Mucosa of gallbladder (tissue), 1 donor: Measurements from ENCODE around the gene CD164L2. TPM values are rescaled to one million over a fixed set of nuclear protein-coding genes. Genes with fewer than 3 reads are reported as not detected.
A peak's percentile ranks its signal among the peaks of the same experiment; 100 is the strongest.

Experiments used
- DNase-seq: peaks from one replicate; pipeline ENCODE4 v3.0.0-alpha.2; 2020; ENCODE audit warnings: low spot score
- total RNA-seq: library from RNA; stranded (reverse); gene quantifications from one replicate; pipeline ENCODE4 v1.2.1, GENCODE V29; 2021
- donor health status: DM: no; HTN: no; CAD: no.

CD164L2 gene
- total RNA-seq, 1 donor from 2014 or later = 5.4 TPM

DNA sequence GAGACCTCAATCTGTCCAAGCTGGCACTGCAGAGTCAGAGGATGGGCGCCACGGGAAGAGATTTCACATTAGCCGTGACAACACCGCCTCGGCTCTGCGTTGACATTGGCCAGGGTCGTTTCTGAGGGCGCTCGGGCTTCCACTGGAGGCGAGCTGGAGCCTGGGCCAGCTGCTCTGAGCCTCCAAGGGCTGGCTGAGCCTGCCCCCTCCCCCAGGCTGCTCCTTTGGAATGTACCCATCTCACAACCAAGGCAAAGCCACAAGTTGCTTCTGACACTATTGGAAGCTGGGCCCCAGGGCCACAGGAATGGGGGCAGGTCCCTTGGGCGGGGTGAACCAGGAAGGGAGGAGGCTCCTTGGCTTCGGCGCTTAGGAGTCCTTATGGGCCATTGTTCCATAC is 21.9 kb upstream of the CD164L2 start:
- DNase-seq = peak; percentile 39

DNA sequence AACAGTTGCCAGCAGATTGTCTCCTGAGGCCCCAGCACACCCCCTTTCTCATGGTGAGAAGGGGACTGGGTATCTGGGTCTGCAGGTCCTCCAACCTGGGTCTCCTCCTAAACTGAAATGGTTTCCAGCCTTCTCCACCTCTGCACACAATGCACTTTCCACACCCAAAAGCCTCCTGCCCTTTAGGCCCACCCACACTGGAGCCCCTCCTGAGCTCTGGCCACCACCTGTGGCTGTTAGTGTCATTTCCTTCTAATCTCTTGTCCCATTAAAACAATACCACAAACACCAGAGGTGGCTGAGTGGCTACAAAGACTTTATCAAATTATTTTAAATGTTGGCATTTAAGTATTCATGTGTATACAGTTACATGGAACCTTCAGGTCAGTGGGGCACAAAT is 20.8 kb upstream of the CD164L2 start:
- no peak for DNase-seq

DNA sequence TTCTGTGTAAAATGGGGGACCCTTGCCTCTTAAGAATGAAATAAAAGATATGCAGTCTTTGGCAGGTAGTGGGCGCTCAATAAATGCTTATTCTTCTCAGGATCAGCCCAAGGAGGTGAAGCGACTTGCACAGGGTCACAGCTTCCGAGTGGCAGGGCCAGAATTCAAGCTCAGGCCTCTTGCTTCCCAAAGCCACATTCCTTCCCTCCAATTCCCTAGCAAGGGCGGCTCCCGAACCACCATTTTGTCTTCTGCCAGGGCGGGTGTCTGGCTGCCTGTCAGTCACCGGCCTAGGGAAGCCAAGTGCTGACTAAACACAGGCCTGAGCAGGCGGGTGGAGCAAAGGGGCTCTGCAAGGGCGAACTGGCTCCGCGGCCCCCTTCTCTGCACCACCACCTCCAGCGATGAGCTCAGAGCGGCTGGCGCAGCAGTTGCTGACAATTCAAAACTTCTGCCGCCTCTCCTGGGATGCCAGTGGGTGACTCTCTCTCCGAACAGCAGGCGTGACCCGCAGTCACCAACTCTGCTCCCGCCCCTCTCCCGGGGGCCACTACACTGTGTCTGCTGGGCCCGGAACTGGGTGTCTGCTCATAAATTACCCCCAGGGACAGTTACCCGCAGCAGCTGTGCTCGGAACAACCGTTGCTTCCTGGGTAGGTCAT is 20.1 kb upstream of the CD164L2 start:
- DNase-seq = peak; percentile 40

DNA sequence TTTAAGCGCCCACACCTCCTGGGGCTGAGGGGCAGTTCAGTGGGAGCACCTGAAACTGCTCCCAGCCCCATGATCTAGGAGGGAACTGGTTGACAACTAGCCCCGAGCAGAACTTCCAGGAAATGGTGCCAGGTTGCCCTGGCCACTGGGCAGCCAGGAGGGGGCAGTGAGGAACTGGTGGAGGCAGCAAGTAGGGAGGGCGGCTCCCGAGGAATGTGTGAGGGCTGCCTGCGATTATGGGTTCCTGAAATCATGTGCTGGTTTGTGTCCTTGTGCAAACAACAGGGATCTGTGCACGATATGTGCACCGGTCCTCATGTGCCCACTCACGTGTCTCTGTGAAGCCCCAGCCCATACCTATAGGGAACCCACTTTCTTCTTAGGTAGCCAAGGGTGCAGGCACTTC is 19.2 kb upstream of the CD164L2 start:
- DNase-seq = peak; percentile 84

DNA sequence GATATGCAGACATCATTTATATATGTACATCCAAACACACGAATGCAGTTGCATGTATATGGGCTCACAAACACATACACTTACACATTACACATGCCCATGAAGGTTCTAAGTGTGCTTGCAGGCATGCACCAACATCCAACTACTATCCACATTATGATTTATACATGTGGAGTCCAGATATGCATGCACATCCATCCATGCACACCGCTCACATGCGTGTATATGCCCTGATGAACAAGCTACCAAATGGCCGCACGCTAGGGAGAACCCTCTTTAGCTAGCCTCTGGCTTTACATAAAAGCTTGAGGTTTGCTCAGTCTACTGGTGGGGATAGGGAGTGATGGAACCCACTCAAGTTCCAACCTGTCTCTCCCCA is 17.8 kb upstream of the CD164L2 start:
- no peak for DNase-seq

DNA sequence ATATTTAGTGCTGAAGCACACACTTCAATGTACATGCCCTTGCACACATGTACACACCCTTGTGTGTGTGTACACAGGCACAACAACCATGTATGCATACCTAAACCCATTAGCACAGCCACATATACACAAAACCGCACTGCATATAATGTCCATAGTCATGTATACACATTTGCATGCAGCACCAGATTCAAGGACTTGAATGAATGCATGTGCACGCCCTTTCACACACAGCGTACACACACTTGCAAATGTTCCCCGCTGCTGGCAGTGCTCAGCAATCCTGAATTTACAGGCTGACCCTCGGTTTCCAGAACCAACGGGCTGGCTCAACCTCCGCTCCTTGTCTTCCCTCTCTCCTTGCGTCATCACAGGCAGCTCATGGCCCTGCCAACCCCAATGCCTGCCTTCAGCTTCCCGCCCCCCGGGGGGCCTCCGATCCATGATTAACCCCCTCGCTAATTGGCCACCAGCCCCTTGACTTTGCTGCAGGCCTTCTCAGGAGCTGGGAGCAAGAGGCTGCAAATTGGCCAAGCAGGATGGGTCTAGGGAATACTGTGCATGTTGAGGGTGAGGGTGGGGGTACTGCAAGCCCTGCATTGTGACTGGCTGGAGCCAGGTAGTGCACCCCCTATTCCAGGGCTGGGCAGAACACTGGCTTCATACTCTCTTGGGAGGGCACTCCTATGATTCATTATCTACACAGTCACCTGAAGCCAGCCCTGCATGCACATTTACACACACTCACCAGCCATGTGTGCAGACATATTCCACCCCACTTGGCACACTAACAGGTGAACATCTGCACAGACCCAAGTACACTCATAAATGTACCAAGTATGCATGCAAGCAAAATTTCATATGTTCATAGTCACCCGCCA is 17.2 kb upstream of the CD164L2 start:
- no peak for DNase-seq

DNA sequence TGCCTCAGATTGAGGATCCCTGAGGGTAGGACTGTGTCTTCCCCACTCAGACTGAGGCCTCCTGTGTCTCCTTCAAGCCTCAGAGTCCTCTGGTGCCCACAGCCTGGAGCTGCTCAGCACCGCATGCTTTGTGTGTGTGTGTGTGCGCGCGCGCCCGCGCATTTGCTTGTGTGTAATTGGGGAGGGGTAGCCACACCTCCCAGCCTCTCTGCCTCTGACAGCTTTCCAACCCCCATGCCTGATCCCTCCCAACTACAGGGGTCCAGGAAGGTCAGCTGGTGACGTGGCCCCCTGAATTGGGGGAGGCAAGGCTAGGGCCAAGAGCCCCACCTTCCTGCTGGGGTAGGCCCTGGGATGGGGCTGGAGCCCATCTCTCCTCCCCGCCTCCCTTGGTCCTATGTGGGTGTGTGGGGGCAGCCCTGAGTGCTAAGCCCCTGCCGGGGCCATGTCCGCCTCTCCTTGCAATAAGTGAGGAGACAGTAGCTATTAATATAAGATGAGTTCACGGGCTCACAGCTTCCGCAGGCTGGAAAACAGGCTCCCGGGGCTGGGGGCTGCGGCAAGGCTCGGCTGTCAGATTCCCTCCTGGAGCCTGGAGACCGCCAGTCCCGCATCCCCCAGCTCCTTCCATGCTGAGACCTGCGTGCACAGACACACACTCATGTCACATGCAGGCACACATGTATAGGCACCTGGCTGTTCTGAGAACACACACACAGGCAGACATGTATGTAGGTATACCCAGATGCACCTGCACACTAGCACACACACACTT is 16.3 kb upstream of the CD164L2 start:
- no peak for DNase-seq

DNA sequence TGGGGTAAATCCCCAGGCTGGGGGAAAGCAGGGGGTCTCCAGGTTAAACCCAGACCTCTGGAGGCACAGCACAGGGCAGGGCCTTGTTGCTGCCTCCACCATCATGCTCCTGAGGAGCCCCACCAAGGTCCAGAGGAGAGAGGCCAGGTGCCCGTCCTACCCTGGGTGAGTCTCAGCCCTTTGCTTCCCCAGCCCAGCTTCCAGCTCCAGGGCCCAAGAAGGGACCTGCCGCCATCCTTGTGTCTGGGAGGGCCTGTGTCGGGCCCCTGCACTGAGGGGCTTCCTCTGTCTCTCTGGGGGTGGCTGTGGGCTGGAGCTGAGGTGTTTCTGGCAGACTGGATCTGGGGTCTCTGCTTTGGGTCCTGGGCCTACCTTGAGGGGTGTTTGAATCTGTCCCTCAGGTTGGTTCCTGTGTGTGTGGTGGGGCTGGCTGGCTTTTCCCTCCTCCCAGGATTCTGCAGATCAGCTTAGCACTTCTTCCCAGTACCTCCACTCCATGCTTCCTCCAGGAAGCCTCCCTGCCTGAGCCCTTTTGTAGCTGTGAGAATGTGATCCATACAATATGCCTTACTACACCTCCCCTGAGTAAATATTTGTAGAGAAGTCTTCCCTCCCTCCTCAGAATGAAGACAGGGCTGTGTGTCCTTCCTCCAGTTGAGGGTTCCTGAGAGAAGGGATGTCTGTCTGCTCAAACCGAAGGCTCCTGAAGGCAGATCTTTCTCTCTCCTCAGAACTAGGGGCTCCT is 15.4 kb upstream of the CD164L2 start:
- DNase-seq = no peak

DNA sequence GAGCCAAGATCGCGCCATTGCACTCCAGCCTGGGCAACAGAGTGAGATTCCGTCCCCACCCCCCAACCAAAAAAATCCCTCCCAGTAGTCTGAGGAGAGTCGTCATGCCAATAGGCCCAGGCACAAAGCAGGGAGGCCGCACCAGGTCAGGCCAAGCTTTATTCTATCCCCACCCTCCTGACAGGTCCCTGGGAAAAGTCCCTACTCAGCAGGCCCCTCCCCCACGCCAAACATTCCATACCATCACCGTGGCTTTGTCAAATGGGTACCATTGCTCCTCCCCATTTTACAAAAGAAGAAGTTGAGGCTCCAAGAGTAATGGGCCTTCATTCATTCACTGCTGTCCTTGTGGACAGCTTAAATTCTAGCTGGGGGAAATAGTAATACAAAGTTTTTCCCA is 14.6 kb upstream of the CD164L2 start:
- DNase-seq = no peak

DNA sequence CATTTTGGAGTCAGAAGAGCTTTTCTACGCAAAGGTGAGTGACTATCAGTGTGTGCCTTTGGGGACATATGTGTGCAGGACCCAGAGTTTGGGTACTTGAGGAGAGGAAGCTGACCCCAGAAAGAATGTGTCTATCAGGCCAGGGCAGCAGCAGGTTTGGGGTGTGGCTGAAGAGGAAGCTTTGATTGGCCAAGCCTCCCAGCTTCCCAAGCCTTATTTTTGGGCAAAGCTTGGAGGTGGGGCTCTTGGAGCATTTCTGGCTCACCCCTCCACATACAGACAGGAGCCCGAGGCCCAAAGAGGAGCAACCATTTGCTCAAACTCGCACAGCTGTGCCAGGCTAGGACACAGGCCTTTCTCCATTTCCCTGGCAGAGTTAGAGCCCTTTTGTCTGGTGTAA is 14.0 kb upstream of the CD164L2 start:
- DNase-seq = no peak

DNA sequence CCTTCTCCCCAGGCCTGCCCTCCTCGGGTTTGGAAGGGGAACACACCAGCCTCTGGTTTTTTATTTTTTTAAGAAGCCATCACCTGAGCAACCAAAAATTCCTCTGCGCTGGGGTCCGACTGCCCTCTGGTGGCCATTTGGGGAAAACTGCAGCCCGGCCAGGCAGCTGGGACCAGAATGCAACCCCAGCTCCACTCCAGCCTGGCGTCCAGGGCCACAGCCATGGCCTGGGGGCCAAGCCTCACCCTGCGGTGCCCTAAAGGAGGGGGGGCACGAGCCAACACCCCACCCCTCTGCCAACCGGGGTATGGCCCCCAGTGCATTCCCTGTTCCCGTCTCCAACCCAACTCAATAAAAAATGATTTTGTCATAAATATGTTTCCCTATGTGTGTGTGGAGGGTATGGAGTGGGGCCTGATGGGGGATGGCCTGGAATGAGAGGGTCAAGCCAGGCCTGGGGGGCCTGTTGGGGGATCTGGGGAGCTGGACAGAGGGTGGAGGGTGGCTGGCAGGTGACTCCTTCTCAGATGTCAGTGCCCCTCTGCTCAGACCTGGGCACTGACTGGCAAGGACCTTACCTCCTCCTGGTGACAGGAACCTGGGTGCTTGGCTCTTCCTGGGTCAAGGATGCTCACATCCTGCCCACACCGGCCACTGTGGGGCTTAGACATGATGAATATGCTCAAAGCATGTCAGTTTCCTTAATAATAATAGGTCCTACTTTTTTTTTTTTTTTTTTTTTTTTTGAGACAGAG is 12.5 kb upstream of the CD164L2 start:
- DNase-seq = peak; percentile 73

DNA sequence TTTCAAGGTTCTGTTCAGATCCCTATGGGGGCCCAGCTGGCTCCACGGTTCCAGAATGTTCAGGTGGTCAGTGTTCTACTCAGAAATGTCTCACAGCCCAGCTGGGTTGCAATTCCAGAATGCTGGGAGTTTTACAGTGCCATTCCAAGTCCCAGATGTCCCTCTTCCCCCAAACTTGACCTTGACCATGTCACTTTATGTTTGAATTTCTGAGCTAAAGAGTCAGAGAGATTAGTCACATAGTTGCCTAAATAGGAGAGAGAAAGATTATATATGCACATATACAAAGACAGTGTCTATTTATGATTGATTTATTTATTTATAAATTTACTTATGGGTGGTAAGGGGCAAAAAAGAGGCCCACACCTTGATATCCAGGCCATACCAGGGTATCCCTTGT is 11.8 kb upstream of the CD164L2 start:
- DNase-seq = no peak

DNA sequence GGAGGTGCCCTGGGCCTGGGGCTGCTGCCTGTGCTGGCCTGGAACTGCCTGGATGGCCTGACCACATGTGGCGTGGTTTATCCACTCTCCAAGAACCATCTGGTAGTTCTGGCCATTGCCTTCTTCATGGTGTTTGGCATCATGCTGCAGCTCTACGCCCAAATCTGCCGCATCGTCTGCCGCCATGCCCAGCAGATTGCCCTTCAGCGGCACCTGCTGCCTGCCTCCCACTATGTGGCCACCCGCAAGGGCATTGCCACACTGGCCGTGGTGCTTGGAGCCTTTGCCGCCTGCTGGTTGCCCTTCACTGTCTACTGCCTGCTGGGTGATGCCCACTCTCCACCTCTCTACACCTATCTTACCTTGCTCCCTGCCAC is 11.1 kb upstream of the CD164L2 start:
- DNase-seq = no peak

DNA sequence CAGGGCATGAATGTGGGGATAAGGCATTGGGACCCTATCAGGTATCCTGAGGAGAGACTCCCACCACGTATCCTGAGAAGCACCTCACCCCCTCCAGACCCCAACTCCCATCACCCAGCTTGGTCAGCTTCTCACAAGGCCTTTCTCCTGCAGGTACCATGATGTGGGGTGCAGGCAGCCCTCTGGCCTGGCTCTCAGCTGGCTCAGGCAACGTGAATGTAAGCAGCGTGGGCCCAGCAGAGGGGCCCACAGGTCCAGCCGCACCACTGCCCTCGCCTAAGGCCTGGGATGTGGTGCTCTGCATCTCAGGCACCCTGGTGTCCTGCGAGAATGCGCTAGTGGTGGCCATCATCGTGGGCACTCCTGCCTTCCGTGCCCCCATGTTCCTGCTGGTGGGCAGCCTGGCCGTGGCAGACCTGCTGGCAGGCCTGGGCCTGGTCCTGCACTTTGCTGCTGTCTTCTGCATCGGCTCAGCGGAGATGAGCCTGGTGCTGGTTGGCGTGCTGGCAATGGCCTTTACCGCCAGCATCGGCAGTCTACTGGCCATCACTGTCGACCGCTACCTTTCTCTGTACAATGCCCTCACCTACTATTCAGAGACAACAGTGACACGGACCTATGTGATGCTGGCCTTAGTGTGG is 10.6 kb upstream of the CD164L2 start:
- no peak for DNase-seq

DNA sequence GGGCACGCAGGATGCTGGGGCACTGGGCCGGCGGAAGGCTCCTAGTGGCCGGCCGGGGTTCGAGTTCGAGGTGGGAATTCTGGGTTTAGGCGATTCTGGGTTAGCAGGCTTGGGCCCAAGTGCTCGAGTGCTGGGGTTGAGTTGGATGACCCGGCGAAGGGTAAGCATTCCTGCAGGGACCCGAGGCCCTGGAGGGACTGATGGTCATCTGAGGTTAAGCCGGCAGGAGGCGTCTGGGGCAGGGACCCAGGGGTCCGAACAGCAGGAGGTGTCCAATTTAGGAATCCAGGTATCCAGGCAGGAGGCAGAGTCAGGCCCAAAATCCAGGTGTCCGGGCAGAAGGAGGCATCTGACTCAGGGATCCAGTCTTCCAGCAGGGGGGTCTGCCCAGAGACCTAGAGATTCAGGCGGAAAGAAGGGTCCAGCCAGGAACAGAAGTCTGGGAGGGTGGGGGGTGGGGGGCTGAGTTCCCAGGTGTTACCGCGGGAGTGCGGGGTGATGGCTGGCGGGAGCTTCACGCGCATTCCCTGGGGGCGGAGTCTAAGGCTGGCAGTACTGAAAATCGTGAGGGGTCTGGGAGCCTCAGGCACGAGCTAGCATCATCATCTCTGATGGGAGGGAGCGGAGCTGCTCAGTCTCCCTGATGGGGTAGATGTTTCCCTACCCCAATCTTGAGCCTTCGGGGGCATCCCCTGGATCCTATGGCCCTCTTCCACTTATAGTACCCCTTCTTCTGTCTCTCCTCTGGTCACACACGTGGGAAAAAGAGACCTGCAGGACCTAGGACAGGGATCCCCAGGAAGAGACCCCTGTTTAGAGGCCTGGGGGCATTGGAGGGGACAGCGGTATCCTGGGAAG is 9.9 kb upstream of the CD164L2 start:
- no peak for DNase-seq

DNA sequence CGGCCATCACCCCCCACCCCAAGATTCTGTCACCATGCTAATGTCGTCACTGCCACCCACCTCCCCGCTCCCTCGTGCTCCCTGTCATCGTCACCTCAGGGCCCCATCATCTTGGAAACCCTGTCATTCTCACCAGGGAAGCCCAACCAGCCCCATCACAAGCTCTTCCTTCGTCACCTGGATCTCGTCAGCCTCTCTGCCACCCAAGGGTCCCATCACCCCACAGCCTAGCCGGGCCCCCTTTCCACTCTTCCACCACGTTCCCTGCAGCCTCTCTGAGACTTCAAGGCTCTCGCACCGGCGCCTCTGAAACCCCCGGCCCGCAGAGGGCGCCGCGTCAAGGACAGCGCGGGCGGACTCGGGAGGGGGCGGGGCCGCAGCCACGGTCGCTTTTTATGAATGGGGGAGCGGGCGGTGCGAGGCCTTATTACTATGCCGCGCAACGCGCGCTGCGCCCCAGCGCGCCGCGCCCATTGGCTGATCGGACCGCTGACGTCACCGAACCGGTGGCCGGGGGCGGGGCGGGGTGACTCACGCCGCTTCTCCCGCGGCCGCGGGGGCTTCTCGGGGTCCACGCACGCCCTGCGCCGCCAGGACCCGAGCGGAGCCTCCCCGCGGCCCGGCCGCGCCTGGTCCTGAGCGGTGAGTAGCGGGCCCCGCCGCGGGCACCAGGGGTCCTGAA is 9.1 kb upstream of the CD164L2 start, which contains the start of gene GPR3:
TSS of gene GPR3 (plus strand) at position 527 of the 682 bp plus-strand sequence. CDS start 1,177 bp downstream, outside the sequence.
- peak; percentile 89 for DNase-seq

DNA sequence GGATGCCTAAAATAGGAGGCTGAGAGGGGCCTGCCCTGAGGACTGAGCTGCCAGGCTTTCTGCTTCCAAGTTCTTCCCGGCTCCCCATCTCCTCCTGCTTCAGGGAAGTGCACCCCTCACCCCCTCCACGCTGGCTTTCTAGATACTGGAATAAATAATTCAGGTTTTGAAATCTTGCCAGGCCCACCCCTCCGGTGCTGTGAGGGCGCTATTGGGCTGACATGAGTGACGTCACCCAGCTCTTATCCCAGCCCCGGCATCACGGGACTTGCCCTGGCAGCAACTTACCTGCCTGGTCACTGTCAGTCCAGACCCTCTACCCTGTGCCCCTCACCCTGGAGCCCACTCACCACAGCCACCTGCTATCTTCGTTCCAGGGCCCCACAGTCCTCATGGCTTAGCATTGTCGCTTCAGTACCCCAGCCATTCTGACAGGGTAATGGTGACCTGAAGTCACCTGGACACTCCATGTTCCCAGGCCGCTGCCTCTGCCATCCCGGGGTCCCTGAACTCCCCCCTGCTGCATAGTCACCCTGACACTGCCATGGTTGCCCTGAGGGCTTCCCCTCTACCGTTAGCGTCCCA is 8.5 kb upstream of the CD164L2 start:
- peak; percentile 35 for DNase-seq

DNA sequence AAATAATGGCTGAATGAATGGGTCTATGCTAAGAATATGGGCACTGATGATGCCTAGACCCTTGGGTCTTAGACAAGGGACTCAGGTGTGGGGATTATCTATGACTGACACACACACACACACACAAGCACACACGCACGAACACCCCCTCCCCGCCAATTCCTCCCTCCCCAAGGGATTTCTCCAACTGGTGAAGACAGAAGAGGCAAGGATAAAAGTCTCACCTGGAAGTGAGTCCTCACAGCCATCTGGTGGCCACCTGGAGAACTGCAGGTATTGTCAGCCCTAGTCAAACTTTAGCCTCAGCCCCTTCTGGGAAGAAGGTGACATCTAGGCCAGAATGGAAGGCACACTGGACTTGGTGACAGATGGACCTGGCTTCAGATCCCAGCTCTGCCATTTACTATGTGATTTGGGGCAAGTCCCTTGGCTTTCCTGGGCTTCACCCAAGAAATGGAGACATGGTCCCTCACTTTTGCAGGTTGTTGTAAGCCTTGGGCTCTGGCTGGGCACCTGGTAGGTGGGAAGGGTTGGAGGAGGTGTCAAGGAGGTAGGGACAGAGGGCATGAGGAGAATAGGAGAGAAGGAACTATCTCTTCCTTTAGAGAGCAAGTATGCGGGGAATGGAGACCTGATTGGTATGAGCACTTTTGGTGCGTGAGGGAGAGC is 5.3 kb upstream of the CD164L2 start:
- DNase-seq = peak; percentile 79
